GM10266 (cell line): ENCODE data around the gene KLHL35.

Experiments used
- DNase-seq: peaks from one replicate; pipeline ENCODE4 v3.0.0; 2012; ENCODE audit errors: extremely low spot score
- CTCF ChIP-seq: IDR thresholded peaks from 2 replicates; pipeline ENCODE4 v1.5.1; 2012; ENCODE audit warnings: mild to moderate bottlenecking, low read depth; ENCODE audit not compliant: control insufficient read depth, insufficient read depth; ENCODE audit errors: missing control alignments

Gene KLHL35

GRCh38 chr11:75467311-75467710 lies 34.3 kb upstream of the KLHL35 start:
- no peak for TF ChIP-seq CTCF
- no peak for DNase-seq

- no peak for TF ChIP-seq CTCF
- DNase-seq = no peak
Measured at GRCh38 chr11:75465701-75466531, 32.9 kb upstream of the KLHL35 start.

GRCh38 chr11:75463106-75463774 lies 30.2 kb upstream of the KLHL35 start:
- no peak for TF ChIP-seq CTCF

GRCh38 chr11:75462117-75462653 lies 29.2 kb upstream of the KLHL35 start:
- no peak for TF ChIP-seq CTCF
- no peak for DNase-seq

More at GRCh38 chr11:75463106-75463774, 30.2 kb upstream of the KLHL35 start:
- no peak for DNase-seq

GRCh38 chr11:75461151-75461550 lies 28.1 kb upstream of the KLHL35 start:
- DNase-seq = no peak
- TF ChIP-seq CTCF = no peak

GRCh38 chr11:75456596-75457183 lies 23.7 kb upstream of the KLHL35 start:
- TF ChIP-seq CTCF = no peak
- no peak for DNase-seq

GRCh38 chr11:75454987-75455386 lies 22.0 kb upstream of the KLHL35 start:
- no peak for DNase-seq
- TF ChIP-seq CTCF = no peak
